ENCODE data around the gene SOX6. TPM values are rescaled to one million over a fixed set of nuclear protein-coding genes. Genes with fewer than 3 reads are reported as not detected.
"Not testable (repeated sequence)": the region's sequence is repeated elsewhere in the genome, so short reads cannot be mapped to it uniquely, and the experiment has no call there.

The SOX6 gene
- total RNA-seq, 1 experiment from 2014 or later, result 18.5 TPM

DNA sequence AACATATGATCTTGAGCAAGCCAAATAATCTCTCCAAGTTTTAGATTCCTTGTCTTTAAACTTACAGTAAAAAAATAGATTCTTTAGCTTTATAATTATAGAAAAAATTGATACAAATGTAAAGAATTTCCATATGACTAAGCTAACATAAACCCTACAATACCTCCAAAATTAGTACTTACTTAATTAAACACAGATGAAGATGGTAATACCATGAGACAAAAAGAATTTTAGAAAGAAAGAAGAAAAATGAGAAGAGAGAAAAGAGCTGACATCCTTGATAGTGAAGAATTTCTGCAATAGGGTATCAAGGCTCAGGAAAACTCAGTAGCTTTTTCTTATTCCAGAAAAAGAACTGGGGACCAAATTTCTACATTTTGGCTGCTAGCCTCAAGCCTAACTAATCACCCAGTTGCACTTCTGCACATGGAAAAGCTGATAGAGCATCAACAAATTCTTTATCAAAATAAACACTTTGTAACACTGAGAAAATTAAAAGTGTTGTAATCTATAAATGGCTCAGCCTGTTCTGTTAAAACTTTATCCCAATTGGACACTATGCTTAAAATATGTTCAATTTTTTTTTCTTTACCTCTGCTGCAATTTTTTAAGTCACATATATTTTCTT, 24.7 kb upstream of the SOX6 start:
- Histone ChIP-seq H3K4me3 (no peak overlapping the region), H3K4me1 (replicated peaks) (peaks cover 38% of the 10 kb centered on the region), H3K27ac (no peak overlapping the region), H3K27me3 (replicated peaks) (no peaks in the 10 kb centered on the region), H3K36me3 (no peaks in the 10 kb centered on the region), H3K9me3 (replicated peaks) (no peaks in the 10 kb centered on the region)
- DNase-seq (ENCODE audit: low read depth in 1 of 2, low spot score in 2 of 2), result no peak

DNA sequence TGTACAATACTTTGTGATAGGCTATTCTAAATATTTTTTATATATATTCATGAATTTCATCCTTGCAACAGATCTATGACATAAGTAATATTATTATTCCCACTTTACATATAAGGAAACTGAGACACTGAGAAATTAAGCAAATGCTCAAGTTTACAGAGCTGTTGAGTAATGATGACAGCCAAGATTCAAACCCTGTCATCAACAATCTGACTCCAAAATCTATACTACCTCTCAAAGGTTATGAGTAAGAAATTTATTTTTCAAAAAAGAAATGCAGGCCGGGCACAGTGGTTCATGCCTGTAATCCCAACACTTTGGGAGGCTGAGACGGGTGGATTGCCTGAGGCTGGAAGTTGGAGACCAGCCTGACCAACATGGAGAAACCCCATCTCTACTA, 22.6 kb upstream of the SOX6 start:
- no peaks in the 10 kb centered on the region for H3K36me3 ChIP-seq
- no peaks in the 10 kb centered on the region for H3K9me3 ChIP-seq (replicated peaks)
- H3K4me3 ChIP-seq, result no peak overlapping the region
- DNase-seq (ENCODE audit: low read depth in 1 of 2, low spot score in 2 of 2), result no peak
- H3K27me3 ChIP-seq (replicated peaks), result no peaks in the 10 kb centered on the region
- no peak overlapping the region for H3K27ac ChIP-seq
- peaks cover 32% of the 10 kb centered on the region for H3K4me1 ChIP-seq (replicated peaks)

DNA sequence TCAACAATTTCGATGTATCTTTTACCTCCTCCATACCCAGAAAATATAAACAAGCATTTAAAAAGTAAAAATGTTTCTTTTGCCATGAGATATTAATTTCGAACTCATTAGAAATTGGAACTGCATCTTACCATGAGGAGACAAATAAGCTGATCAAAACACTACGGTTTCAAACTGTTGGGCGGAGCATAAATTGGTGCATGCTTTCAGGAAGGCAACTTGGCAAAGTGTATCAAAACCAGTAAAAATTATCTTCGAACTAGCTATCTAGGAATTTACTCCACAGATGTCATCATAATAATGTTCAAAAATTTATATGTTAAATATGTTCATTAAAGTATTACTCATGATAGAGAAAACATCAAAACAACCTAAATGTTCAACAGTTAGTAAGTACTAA, 21.4 kb upstream of the SOX6 start:
- no peak for DNase-seq (ENCODE audit: low read depth in 1 of 2, low spot score in 2 of 2)
- no peaks in the 10 kb centered on the region for H3K27me3 ChIP-seq (replicated peaks)
- peaks cover 22% of the 10 kb centered on the region for H3K4me1 ChIP-seq (replicated peaks)
- H3K9me3 ChIP-seq (replicated peaks), result no peaks in the 10 kb centered on the region
- H3K36me3 ChIP-seq, result no peaks in the 10 kb centered on the region
- H3K27ac ChIP-seq, result no peak overlapping the region
- no peak overlapping the region for H3K4me3 ChIP-seq

DNA sequence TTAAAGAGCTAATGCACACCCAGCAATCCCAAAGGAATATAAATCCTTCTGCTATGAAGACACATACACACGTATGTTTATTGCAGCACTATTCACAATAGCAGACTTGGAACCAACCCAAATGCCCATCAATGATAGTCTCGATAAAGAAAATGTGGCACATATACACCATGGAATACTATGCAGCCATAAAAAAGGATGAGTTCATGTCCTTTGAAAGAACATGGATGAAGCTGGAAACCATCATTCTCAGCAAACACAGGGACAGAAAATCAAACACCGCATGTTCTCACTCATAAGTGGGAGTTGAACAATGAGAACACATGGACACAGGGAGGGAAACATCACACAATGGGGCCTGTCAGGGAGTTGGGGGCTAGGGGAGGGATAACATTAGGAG, 19.3 kb upstream of the SOX6 start:
- H3K27me3 ChIP-seq (replicated peaks); H3K4me1 ChIP-seq (replicated peaks); H3K36me3 ChIP-seq; DNase-seq (ENCODE audit: low read depth in 1 of 2, low spot score in 2 of 2); H3K27ac ChIP-seq; H3K4me3 ChIP-seq; H3K9me3 ChIP-seq (replicated peaks): not testable (repeated sequence)

DNA sequence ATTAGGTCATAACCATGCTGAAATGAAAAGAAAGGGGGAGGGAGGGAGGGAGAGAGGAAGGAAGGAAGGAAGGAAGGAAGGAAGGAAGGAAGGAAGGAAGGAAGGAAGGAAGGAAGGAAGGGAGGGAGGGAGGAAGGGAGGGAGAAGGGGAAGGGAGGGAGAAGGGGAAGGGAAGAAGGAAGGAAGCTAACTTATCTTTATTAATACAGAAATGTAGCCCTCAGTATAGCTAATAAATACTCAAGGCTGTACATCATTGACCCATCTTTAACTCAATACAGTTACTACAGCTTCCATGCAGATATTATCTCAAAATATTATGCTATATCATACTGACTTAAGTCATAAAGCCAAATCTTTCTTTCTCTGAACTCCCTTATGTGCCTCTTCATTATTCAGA, 17.4 kb upstream of the SOX6 start:
- H3K27ac ChIP-seq, result no peak overlapping the region
- no peak overlapping the region for H3K4me3 ChIP-seq
- no peaks in the 10 kb centered on the region for H3K4me1 ChIP-seq (replicated peaks)
- no peak for DNase-seq (ENCODE audit: low read depth in 1 of 2, low spot score in 2 of 2)
- no peaks in the 10 kb centered on the region for H3K36me3 ChIP-seq
- H3K9me3 ChIP-seq (replicated peaks), result no peaks in the 10 kb centered on the region
- H3K27me3 ChIP-seq (replicated peaks), result no peaks in the 10 kb centered on the region

DNA sequence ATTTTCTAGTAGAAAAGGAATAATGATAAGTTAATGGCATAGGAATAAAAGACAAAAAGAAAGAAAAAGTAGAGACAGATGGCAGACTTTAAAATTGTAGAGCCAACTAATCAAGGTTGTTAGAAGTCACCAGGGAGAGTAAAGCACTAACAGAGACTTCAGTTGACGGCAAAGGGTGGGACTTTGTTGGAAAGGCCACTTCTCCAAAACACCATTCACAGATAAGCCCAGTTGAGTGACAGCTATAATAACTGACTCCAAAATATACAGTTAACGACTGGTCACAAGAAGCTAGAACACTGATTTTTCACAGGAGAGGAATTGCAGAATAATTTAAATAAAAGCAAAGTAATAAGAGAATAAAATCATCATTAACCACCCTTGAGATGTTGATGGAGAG, 16.0 kb upstream of the SOX6 start:
- Histone ChIP-seq H3K36me3 (no peaks in the 10 kb centered on the region), H3K27ac (no peak overlapping the region), H3K4me3 (no peak overlapping the region), H3K4me1 (replicated peaks) (no peaks in the 10 kb centered on the region), H3K9me3 (replicated peaks) (no peaks in the 10 kb centered on the region), H3K27me3 (replicated peaks) (no peaks in the 10 kb centered on the region)
- no peak for DNase-seq (ENCODE audit: low read depth in 1 of 2, low spot score in 2 of 2)

DNA sequence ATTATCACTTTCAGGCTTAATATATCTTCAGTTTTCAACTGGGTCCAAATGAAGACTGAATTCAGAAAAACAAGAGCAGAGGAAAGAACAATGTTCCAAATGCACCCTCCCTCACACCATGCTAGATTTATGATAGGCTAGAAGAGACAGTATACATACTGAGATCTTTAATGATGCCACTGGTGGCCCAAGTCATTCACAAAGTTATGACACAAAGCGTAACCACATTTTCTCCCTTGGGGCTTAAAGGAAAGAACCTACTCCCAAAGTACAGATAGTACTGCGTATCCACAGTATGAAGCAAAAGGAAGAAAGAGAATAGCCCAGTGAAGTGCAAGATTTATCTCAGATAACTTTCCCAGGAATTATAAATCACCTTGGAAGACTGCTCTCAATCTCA, 10.9 kb upstream of the SOX6 start:
- DNase-seq (ENCODE audit: low read depth in 1 of 2, low spot score in 2 of 2), result no peak
- no peak overlapping the region for H3K4me3 ChIP-seq
- no peaks in the 10 kb centered on the region for H3K9me3 ChIP-seq (replicated peaks)
- 0 out of 2 replicates have a peak, but pooled peaks cover 3% of the 10 kb centered on the region for H3K4me1 ChIP-seq (replicated peaks)
- H3K27me3 ChIP-seq (replicated peaks), result no peaks in the 10 kb centered on the region
- H3K27ac ChIP-seq, result no peak overlapping the region
- no peaks in the 10 kb centered on the region for H3K36me3 ChIP-seq

DNA sequence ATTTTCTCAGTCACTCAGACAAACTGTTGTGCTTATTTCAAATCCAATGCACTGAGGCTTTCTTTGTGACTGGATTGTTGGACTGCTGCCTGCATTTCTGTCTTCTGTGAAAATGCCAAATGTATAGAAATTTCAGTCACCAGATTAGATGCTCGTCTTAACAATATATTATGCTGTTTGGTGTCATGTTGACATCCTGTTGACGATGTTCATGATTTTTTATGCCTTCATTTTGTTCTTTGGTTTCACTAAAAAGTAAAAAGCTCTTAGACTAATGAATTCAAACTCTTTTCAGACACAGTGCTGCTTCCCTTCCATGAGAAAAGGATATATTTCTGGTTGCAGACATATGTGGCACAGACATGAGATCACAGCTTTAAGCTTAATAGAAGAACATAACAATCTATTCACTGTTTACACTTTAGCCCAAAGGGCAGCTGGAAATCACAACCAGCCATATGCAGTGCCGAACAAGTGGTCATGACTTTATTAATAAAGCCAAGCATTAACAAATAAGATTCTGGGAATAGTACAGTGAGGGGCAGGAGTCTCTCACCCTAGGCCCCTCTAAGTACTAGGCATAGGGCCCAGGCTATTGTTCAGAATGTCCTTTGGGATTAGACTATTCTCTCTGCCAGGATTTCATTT, 9.4 kb upstream of the SOX6 start:
- no peak overlapping the region for H3K4me3 ChIP-seq
- H3K4me1 ChIP-seq (replicated peaks), result 0 out of 2 replicates have a peak, but pooled peaks cover 3% of the 10 kb centered on the region

DNA sequence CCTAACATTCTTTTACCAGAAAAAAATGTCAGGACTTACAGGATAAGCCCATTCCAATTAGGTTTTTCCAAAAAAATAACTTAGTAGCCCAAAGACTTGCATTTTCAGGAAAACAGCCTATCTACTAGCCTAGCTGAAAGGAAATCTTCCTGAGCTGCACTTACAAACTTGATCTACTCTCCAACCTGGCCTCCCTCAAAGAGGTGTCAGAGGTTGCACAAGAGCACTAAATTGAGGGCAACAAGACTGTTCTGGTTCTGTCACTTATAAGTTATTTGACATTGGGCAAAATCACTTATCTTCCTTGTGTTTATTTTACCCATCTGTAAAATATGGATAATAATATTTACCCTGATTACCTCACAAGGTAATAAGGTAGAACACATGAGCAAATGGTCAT, 7.9 kb upstream of the SOX6 start:
- DNase-seq (ENCODE audit: low read depth in 1 of 2, low spot score in 2 of 2), result no peak
- Histone ChIP-seq H3K27ac (no peak overlapping the region), H3K4me1 (replicated peaks) (0 out of 2 replicates have a peak, but pooled peaks cover 3% of the 10 kb centered on the region), H3K36me3 (no peaks in the 10 kb centered on the region), H3K27me3 (replicated peaks) (no peaks in the 10 kb centered on the region), H3K4me3 (no peak overlapping the region), H3K9me3 (replicated peaks) (no peaks in the 10 kb centered on the region)

More for the DNA sequence above, 9.4 kb upstream of the SOX6 start:
- Histone ChIP-seq H3K36me3 (no peaks in the 10 kb centered on the region), H3K9me3 (replicated peaks) (no peaks in the 10 kb centered on the region), H3K27ac (no peak overlapping the region), H3K27me3 (replicated peaks) (no peaks in the 10 kb centered on the region)
- no peak for DNase-seq (ENCODE audit: low read depth in 1 of 2, low spot score in 2 of 2)

DNA sequence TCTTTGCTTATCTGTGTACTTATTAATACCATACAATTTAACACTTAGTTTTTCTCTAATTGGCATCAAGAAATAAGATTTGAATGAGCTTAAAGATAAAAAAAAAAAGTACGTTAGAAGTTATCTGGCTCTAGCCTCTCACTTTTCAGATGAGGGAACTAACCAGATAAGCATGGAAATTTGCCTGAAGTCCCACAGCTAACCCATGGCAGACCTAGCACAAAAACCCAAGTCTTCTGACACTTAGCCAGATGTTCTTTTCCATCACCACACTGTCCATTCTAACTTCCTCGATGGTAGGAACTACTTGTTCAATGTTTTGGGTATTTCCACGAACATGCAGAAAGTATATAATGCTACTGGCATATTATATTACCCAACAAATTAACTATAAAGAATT, 7.4 kb upstream of the SOX6 start:
- no peaks in the 10 kb centered on the region for H3K9me3 ChIP-seq (replicated peaks)
- DNase-seq (ENCODE audit: low read depth in 1 of 2, low spot score in 2 of 2), result no peak
- H3K4me3 ChIP-seq, result no peak overlapping the region
- H3K4me1 ChIP-seq (replicated peaks), result 0 out of 2 replicates have a peak, but pooled peaks cover 3% of the 10 kb centered on the region
- H3K27me3 ChIP-seq (replicated peaks), result no peaks in the 10 kb centered on the region
- no peaks in the 10 kb centered on the region for H3K36me3 ChIP-seq
- no peak overlapping the region for H3K27ac ChIP-seq

DNA sequence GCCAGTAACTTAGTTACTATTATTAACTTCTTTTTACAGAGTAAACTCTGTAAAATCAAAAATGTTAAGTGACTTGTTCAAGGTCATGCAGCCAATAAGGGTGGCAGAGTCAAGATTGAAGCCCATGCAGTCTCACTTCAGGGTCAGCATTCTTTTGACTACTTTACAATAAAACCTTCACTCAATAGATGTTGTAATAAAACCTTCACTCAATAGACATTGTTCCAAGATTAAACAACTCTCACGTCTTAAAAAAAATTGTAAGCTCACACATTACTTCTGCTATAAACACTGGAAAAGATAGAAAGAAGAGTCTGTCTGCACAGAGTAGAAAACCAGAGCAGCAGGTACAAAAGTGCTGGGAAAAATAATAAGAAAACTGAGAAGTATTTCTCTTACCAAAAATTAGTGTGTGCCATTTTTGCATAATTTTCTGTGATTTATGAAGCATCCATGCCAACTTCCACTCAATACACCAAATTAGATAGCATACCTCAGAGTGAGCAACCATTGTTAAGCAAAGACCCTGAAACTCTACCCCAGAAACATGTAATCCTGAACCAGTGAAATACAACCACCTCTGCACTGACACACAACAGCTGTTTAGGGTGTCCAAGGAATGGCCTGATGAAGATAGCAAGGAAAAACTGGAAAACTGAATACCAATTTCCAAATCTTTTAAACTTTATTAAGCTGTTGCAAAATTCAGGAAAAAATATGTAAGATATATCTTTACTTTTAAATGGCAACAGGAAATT, 4.9 kb upstream of the SOX6 start:
- DNase-seq (ENCODE audit: low read depth in 1 of 2, low spot score in 2 of 2), result no peak
- Histone ChIP-seq H3K36me3 (no peaks in the 10 kb centered on the region), H3K9me3 (replicated peaks) (no peaks in the 10 kb centered on the region), H3K4me1 (replicated peaks) (peaks cover 23% of the 10 kb centered on the region), H3K4me3 (no peak overlapping the region), H3K27ac (no peak overlapping the region), H3K27me3 (replicated peaks) (no peaks in the 10 kb centered on the region)

DNA sequence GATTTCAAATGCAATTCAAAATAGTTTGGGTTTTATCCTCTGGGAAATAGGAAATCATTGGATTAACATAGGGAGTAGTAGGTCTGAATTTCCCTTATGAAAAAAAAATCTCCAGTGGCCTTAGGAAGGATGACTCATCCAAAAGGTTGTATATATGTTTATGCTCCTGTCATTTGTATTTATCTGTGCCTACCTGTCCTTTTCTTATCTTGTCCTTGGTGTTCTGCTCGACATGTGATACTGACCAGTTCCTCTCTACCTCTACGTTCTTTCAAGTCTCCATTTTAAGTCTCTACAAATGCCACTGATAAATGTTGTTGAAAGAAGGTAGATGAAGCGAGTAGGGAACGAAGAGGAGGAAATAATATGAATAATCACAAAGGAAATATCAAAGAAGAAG, 3.0 kb upstream of the SOX6 start:
- no peaks in the 10 kb centered on the region for H3K9me3 ChIP-seq (replicated peaks)
- H3K4me1 ChIP-seq (replicated peaks), result peaks cover 27% of the 10 kb centered on the region
- DNase-seq (ENCODE audit: low read depth in 1 of 2, low spot score in 2 of 2), result no peak
- no peaks in the 10 kb centered on the region for H3K27me3 ChIP-seq (replicated peaks)
- H3K4me3 ChIP-seq, result no peak overlapping the region
- H3K36me3 ChIP-seq, result no peaks in the 10 kb centered on the region
- no peak overlapping the region for H3K27ac ChIP-seq

DNA sequence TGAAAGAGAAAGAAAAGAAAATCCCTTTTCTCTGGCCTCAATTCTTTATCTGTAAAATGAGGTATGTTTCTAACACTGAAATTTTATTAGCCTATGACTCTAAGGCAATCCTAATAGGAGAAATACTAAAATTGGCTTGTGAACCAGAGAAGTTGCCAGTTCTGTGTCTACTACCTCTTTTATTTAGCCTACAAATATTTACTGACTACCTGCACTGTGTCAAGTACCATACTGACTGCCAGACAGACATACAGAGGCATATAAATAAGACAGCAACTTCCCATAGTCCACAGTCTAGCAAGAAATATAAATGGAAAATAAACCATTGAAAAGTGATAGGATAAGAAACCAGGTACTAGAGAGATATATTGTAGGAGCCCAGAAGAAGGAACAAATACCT, 2.4 kb upstream of the SOX6 start:
- Histone ChIP-seq H3K4me1 (replicated peaks) (peaks cover 27% of the 10 kb centered on the region), H3K36me3 (no peaks in the 10 kb centered on the region), H3K27me3 (replicated peaks) (no peaks in the 10 kb centered on the region)

DNA sequence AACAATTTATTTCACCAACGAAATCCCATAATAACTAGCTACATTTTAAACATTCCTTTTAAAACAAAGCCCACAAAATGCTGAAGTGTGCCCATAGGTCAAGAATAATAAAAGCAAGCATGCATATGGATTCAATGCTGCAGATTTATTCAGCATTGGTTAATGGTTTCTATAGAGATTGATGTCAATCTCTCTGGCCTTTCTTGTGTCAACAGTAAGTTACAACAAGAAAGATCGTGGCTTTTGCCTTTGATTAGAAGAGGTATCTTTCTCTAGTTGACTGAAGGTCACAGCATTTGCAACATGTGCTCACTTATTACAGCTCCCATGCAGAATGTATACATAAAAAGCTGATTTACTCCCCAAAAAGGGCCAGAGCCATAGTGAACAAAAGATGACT, 1.4 kb upstream of the SOX6 start:
- Histone ChIP-seq H3K4me3 (no peak overlapping the region), H3K9me3 (replicated peaks) (no peaks in the 10 kb centered on the region), H3K27ac (no peak overlapping the region), H3K4me1 (replicated peaks) (peaks cover 27% of the 10 kb centered on the region), H3K27me3 (replicated peaks) (no peaks in the 10 kb centered on the region), H3K36me3 (no peaks in the 10 kb centered on the region)
- DNase-seq (ENCODE audit: low read depth in 1 of 2, low spot score in 2 of 2), result no peak

More for the DNA sequence above, 2.4 kb upstream of the SOX6 start:
- Histone ChIP-seq H3K4me3 (no peak overlapping the region), H3K27ac (no peak overlapping the region), H3K9me3 (replicated peaks) (no peaks in the 10 kb centered on the region)
- DNase-seq (ENCODE audit: low read depth in 1 of 2, low spot score in 2 of 2), result no peak

Data from SJSA1 (cell line).